Epidermal melanocyte (primary cell): ENCODE data around the gene ARHGAP33.

ENCODE experiments used
- DNase-seq: peaks from one replicate; pipeline ENCODE4 v3.0.0; 2011; ENCODE audit warnings: low spot score; ENCODE audit not compliant: insufficient read length

ARHGAP33 gene

GRCh38 chr19:35775298-35776101 lies at the start of gene ARHGAP33:
Gene ARHGAP33 (plus strand): TSS chr19:35775564. CDS start chr19:35775659, 95 bp downstream.
- DNase-seq: peak; percentile 98

- DNase-seq: peak; percentile 8
These were observed 48.1 kb upstream of the ARHGAP33 start for GRCh38 chr19:35727053-35727955.

- DNase-seq: peak; percentile 4
These were observed 47.2 kb upstream of the ARHGAP33 start for GRCh38 chr19:35727956-35728706.

- peak; percentile 5 for DNase-seq
These were observed 46.3 kb upstream of the ARHGAP33 start for GRCh38 chr19:35729021-35729420.

- DNase-seq: no peak
These were observed 45.6 kb upstream of the ARHGAP33 start for GRCh38 chr19:35729763-35730162.

- DNase-seq: peak; percentile 10
These were observed 45.0 kb upstream of the ARHGAP33 start for GRCh38 chr19:35730326-35730725.

GRCh38 chr19:35731353-35731752 lies 44.0 kb upstream of the ARHGAP33 start:
- DNase-seq: no peak

- DNase-seq: peak; percentile 8
These were observed 43.5 kb upstream of the ARHGAP33 start for GRCh38 chr19:35731779-35732405.

- peak; percentile 1 for DNase-seq
These were observed 42.7 kb upstream of the ARHGAP33 start for GRCh38 chr19:35732540-35733179.

GRCh38 chr19:35733180-35734125 lies 41.9 kb upstream of the ARHGAP33 start:
- no peak for DNase-seq

- no peak for DNase-seq
These were observed 41.1 kb upstream of the ARHGAP33 start for GRCh38 chr19:35734273-35734672.

- DNase-seq: no peak
These were observed 40.5 kb upstream of the ARHGAP33 start for GRCh38 chr19:35734889-35735288.

- DNase-seq: no peak
These were observed 38.2 kb upstream of the ARHGAP33 start for GRCh38 chr19:35736913-35737886.

- DNase-seq: no peak
These were observed 37.1 kb upstream of the ARHGAP33 start for GRCh38 chr19:35738021-35738886.

- no peak for DNase-seq
These were observed 36.5 kb upstream of the ARHGAP33 start for GRCh38 chr19:35738887-35739229.

- no peak for DNase-seq
These were observed 35.9 kb upstream of the ARHGAP33 start for GRCh38 chr19:35739275-35740107.

- DNase-seq: no peak
These were observed 35.3 kb upstream of the ARHGAP33 start for GRCh38 chr19:35740108-35740422.
